HepG2 (cell line): ENCODE measurements around the gene TPH1. TPM values are rescaled to one million over a fixed set of nuclear protein-coding genes. Genes with fewer than 3 reads are reported as not detected.

Experiments used
- AGO1 ChIP-seq: fragments of 200-400 bp; formaldehyde crosslinking; IDR thresholded peaks from 2 replicates; pipeline ENCODE4 v1.6.1; 2017; ENCODE audit warnings: mild to moderate bottlenecking, low read depth, low read length, moderate library complexity; ENCODE audit not compliant: poor library complexity, severe bottlenecking
- ARID3A ChIP-seq: IDR thresholded peaks from 2 replicates; pipeline ENCODE4 v1.6.1; 2012; ENCODE audit warnings: low read depth, low read length, improper control_type of control experiment
- ATF4 ChIP-seq, 2 experiments: fragments of 450-650 bp in 1 of 2; sonication (generic) in 1 of 2; formaldehyde crosslinking; IDR thresholded peaks; 2 replicates each; pipeline versions ENCODE4 v1.5.0 to v1.8.0; 2020 to 2022; ENCODE audit warnings: mild to moderate bottlenecking in 1 of 2, missing genetic modification reagents in 1 of 2
- DMTF1 ChIP-seq: sonication (generic); formaldehyde crosslinking; IDR thresholded peaks from 2 replicates; pipeline ENCODE4 v1.4.0; 2020; ENCODE audit warnings: mild to moderate bottlenecking, missing genetic modification reagents
- DRAP1 ChIP-seq: IDR thresholded peaks from 2 replicates; pipeline ENCODE4 v1.6.1; 2016; ENCODE audit warnings: missing genetic modification reagents, missing compliant biosample characterization
- HOMEZ ChIP-seq: IDR thresholded peaks from 2 replicates; pipeline ENCODE4 v1.6.1; 2016; ENCODE audit warnings: low read depth
- KLF6 ChIP-seq: IDR thresholded peaks from 2 replicates; pipeline ENCODE4 v1.8.0; 2016; ENCODE audit warnings: missing biosample characterization, missing genetic modification reagents
- MEF2D ChIP-seq: sonication (generic); formaldehyde crosslinking; IDR thresholded peaks from 2 replicates; pipeline ENCODE4 v1.5.1; 2020; ENCODE audit warnings: mild to moderate bottlenecking, missing genetic modification reagents
- PAF1 ChIP-seq: IDR thresholded peaks from 2 replicates; pipeline ENCODE4 v1.6.1; 2016; ENCODE audit warnings: missing genetic modification reagents, missing compliant biosample characterization
- RBAK ChIP-seq: sonication (generic); formaldehyde crosslinking; IDR thresholded peaks from 2 replicates; pipeline ENCODE4 v1.5.1; 2020; ENCODE audit warnings: mild to moderate bottlenecking, missing genetic modification reagents
- SALL2 ChIP-seq: sonication (generic); formaldehyde crosslinking; IDR thresholded peaks from 2 replicates; pipeline ENCODE4 v1.8.1; 2023; ENCODE audit warnings: mild to moderate bottlenecking, missing genetic modification reagents, inconsistent platforms
- SMAD9 ChIP-seq: sonication (generic); formaldehyde crosslinking; IDR thresholded peaks from 2 replicates; pipeline ENCODE4 v1.5.1; 2020; ENCODE audit warnings: mild to moderate bottlenecking, missing genetic modification reagents
- SOX5 ChIP-seq: IDR thresholded peaks from 2 replicates; pipeline ENCODE4 v1.6.1; 2016; ENCODE audit warnings: borderline replicate concordance
- ZNF30 ChIP-seq: sonication (generic); formaldehyde crosslinking; IDR thresholded peaks from 2 replicates; pipeline ENCODE4 v1.5.0; 2020; ENCODE audit warnings: mild to moderate bottlenecking, missing genetic modification reagents
- ZNF333 ChIP-seq: sonication (generic); formaldehyde crosslinking; IDR thresholded peaks from 2 replicates; pipeline ENCODE4 v1.4.0; 2020; ENCODE audit warnings: mild to moderate bottlenecking, missing genetic modification reagents, borderline replicate concordance
- ZNF646 ChIP-seq: sonication (generic); formaldehyde crosslinking; IDR thresholded peaks from 2 replicates; pipeline ENCODE4 v1.9.0; 2021; ENCODE audit warnings: mild to moderate bottlenecking, missing genetic modification reagents
- polyA plus RNA-seq, 8 experiments: library from polyadenylated mRNA; depleted of rRNA in 3 of 8; stranded (reverse) in 7 of 8; unstranded in 1 of 8; fragments of >200 nt; fragmentation: Illumina TruSeq in 4 of 8; extraction: Trizol in 4 of 8; gene quantifications; 2 replicates each; pipeline versions ENCODE4 v1.2.1 to v1.2.3, GENCODE V29; 2011 to 2016; ENCODE audit warnings: low read depth in 4 of 8, missing spikeins in 1 of 8, mixed read lengths in 1 of 8; ENCODE audit not compliant: insufficient read depth in 1 of 8
- total RNA-seq, 5 experiments: library from RNA; depleted of rRNA; stranded (reverse); fragments of >200 nt; fragmentation: Illumina TruSeq; extraction: Trizol; gene quantifications; 2 replicates each; pipeline ENCODE4 v1.2.3, GENCODE V29; 2016; ENCODE audit warnings: low read depth in 1 of 5

The TPH1 gene
- total and polyA plus RNA-seq, 2 of the 13 experiments (the other 11 are each of a cell fraction or from before 2014, with no cell fraction given), result 0.26 to 0.53 TPM

GRCh38 chr11:18046116-18046777 lies at the start of gene TPH1 (continued):
- TF ChIP-seq ZNF646 (CRISPR knock-in tag) (no peak), ARID3A (no peak), ATF4 (CRISPR knock-in tag; IDR thresholded peaks at IDR 0.05) (no peak), SOX5 (CRISPR knock-in tag) (no peak), KLF6 (no peak), DMTF1 (CRISPR knock-in tag) (no peak), SMAD9 (0 out of 2 replicates have a peak, but pooled peaks have one; percentile 43), DRAP1 (peak; percentile 32; the same call in 1 of the 2 replicates), HOMEZ (CRISPR knock-in tag) (no peak), RBAK (CRISPR knock-in tag) (no peak), PAF1 (CRISPR knock-in tag) (no peak), ZNF333 (CRISPR knock-in tag) (no peak), SALL2 (CRISPR knock-in tag) (no peak), MEF2D (CRISPR knock-in tag) (no peak), ZNF30 (CRISPR knock-in tag) (no peak), AGO1 (no peak)
